ENCODE data around the gene TANGO2. TPM values are rescaled to one million over a fixed set of nuclear protein-coding genes. Genes with fewer than 3 reads are reported as not detected.

The TANGO2 gene
- total and polyA plus RNA-seq, 2 of the 8 experiments (the other 6 are each of a cell fraction or from before 2014, with no cell fraction given): 10.1 to 18.4 TPM

- TF ChIP-seq BCL11A (IDR thresholded peaks at IDR 0.05; ENCODE audit: low read depth in 2 of 2, low read length in 2 of 2) (no peak), SP4 (IDR thresholded peaks at IDR 0.05; ENCODE audit: low read length) (no peak), EGR1 (IDR thresholded peaks at IDR 0.05; ENCODE audit: borderline replicate concordance, low read depth, low read length) (no peak), TAF1 (IDR thresholded peaks at IDR 0.05; ENCODE audit: low read depth, low read length) (no peak), SAP30 (IDR thresholded peaks at IDR 0.05; ENCODE audit: insufficient read depth, insufficient replicate concordance, low read length) (no peak), JUN (IDR thresholded peaks at IDR 0.05; ENCODE audit: low read depth, low read length) (no peak), CHD2 (IDR thresholded peaks at IDR 0.05; ENCODE audit: low read length) (no peak), SIN3A (conservative IDR thresholded peaks at IDR 0.05 in 1 of 2, IDR thresholded peaks at IDR 0.05 in 1 of 2; ENCODE audit: low read depth in 1 of 2, low read length in 2 of 2) (no peak)
Measured at GRCh38 chr22:20056161-20056560, 35.3 kb downstream of the TANGO2 start (continued).

Data from H1 (cell line).